Measurements from ENCODE around the gene ZNF286A. TPM values are rescaled to one million over a fixed set of nuclear protein-coding genes. Genes with fewer than 3 reads are reported as not detected.

ZNF286A gene
- total RNA-seq, 1 donor from 2014 or later: 35.7 TPM

- no peak for DNase-seq (ENCODE audit: low read depth)
- no peak for TF ChIP-seq CTCF (conservative IDR thresholded peaks at IDR 0.05; ENCODE audit: low read depth, low read length)
Observed at GRCh38 chr17:15657868-15658267, 41.7 kb upstream of the ZNF286A start.

GRCh38 chr17:15658296-15658695 is 41.3 kb upstream of the ZNF286A start:
- no peak for DNase-seq (ENCODE audit: low read depth)
- no peak for TF ChIP-seq CTCF (conservative IDR thresholded peaks at IDR 0.05; ENCODE audit: low read depth, low read length)
- H3K4me3 ChIP-seq (ENCODE audit: low read depth, low read length): no peak overlapping the region

More at GRCh38 chr17:15657868-15658267, 41.7 kb upstream of the ZNF286A start:
- no peak overlapping the region for H3K4me3 ChIP-seq (ENCODE audit: low read depth, low read length)

- TF ChIP-seq CTCF (conservative IDR thresholded peaks at IDR 0.05; ENCODE audit: low read depth, low read length): no peak
- no peak for DNase-seq (ENCODE audit: low read depth)
- no peak overlapping the region for H3K4me3 ChIP-seq (ENCODE audit: low read depth, low read length)
Observed at GRCh38 chr17:15659236-15659635, 40.3 kb upstream of the ZNF286A start.

GRCh38 chr17:15659663-15660062 is 39.9 kb upstream of the ZNF286A start:
- H3K4me3 ChIP-seq (ENCODE audit: low read depth, low read length): no peak overlapping the region
- no peak for TF ChIP-seq CTCF (conservative IDR thresholded peaks at IDR 0.05; ENCODE audit: low read depth, low read length)
- DNase-seq (ENCODE audit: low read depth): no peak

GRCh38 chr17:15660077-15660476 is 39.5 kb upstream of the ZNF286A start:
- DNase-seq (ENCODE audit: low read depth): no peak
- no peak overlapping the region for H3K4me3 ChIP-seq (ENCODE audit: low read depth, low read length)
- no peak for TF ChIP-seq CTCF (conservative IDR thresholded peaks at IDR 0.05; ENCODE audit: low read depth, low read length)

GRCh38 chr17:15662681-15663080 is 36.9 kb upstream of the ZNF286A start:
- no peak overlapping the region for H3K4me3 ChIP-seq (ENCODE audit: low read depth, low read length)
- no peak for TF ChIP-seq CTCF (conservative IDR thresholded peaks at IDR 0.05; ENCODE audit: low read depth, low read length)
- DNase-seq (ENCODE audit: low read depth): no peak

GRCh38 chr17:15663176-15663575 is 36.4 kb upstream of the ZNF286A start:
- no peak for TF ChIP-seq CTCF (conservative IDR thresholded peaks at IDR 0.05; ENCODE audit: low read depth, low read length)
- no peak overlapping the region for H3K4me3 ChIP-seq (ENCODE audit: low read depth, low read length)
- no peak for DNase-seq (ENCODE audit: low read depth)
